Activated CD4-positive, alpha-beta T cell treated with anti-CD3 and anti-CD28 coated beads for 36 hours (primary cell): ENCODE measurements around the gene TEX19. TPM values are rescaled to one million over a fixed set of nuclear protein-coding genes. Genes with fewer than 3 reads are reported as not detected.

Source experiments
- ATAC-seq: fragments of 200-7000 bp; cut with Tn5 transposase; one replicate; pipeline ENCODE4 v1.10.0; 2021; ENCODE audit warnings: mild to moderate bottlenecking, moderate library complexity
- CTCF ChIA-PET: fragments of 350-600 bp; sonication (Branson Sonifier 250); formaldehyde crosslinking; loops from one replicate; lab custom pipeline; 2021; ENCODE audit warnings: antibody characterized with exemption; lab: Charles Lee
- POLR2A ChIA-PET: fragments of 350-600 bp; sonication (Branson Sonifier 250); formaldehyde crosslinking; loops from one replicate; lab custom pipeline; 2021; ENCODE audit warnings: antibody characterized with exemption, inconsistent platforms; lab: Charles Lee
- DNase-seq: peaks from one replicate; pipeline ENCODE4 v3.0.0-alpha.2; 2020
- H3K27ac Mint-ChIP-seq: one replicate; pipeline ENCODE4 v1.8.0; 2021; ENCODE audit warnings: mixed read lengths
- H3K27me3 Mint-ChIP-seq: one replicate; pipeline ENCODE4 v1.8.0; 2021; ENCODE audit warnings: mixed read lengths
- H3K36me3 Mint-ChIP-seq: one replicate; pipeline ENCODE4 v1.8.0; 2021; ENCODE audit warnings: low read depth, mixed read lengths
- H3K4me1 Mint-ChIP-seq: one replicate; pipeline ENCODE4 v1.8.0; 2021; ENCODE audit warnings: mixed read lengths
- H3K4me3 Mint-ChIP-seq: one replicate; pipeline ENCODE4 v1.8.0; 2021; ENCODE audit warnings: mild to moderate bottlenecking, moderate library complexity, mixed read lengths
- H3K9me3 Mint-ChIP-seq: one replicate; pipeline ENCODE4 v1.8.0; 2021; ENCODE audit warnings: low read depth, mixed read lengths
- intact Hi-C, 2 experiments: fragments of 100-400 bp; cut with DNase I in 1 of 2; cut with micrococcal nuclease in 1 of 2; formaldehyde crosslinking; loops; one replicate each; pipeline versions ENCODE4 v1.14.2 to v1.15.1; 2022 to 2024; cut with DNase I, micrococcal nuclease
- total RNA-seq, 2 experiments: library from RNA; stranded (reverse); gene quantifications; one replicate each; pipeline ENCODE4 v1.2.3, GENCODE V29; 2021

Gene TEX19
- total RNA-seq, 2 experiments from 2014 or later, result not detected

GRCh38 chr17:82387705-82388106 lies 28.7 kb downstream of the TEX19 start:
- DNase-seq (no peak), ATAC-seq (no peak)
- Mint-ChIP-seq H3K9me3 (no peaks in the 10 kb centered on the region), H3K27me3 (peaks cover 2% of the 10 kb centered on the region), H3K4me1 (no peaks in the 10 kb centered on the region), H3K27ac (no peak overlapping the region), H3K4me3 (no peak overlapping the region), H3K36me3 (no peaks in the 10 kb centered on the region)
- intact Hi-C loops, result no loop called here
- CTCF ChIA-PET, result no interaction called here
- POLR2A ChIA-PET, result no interaction called here

GRCh38 chr17:82388223-82388921 lies 29.3 kb downstream of the TEX19 start:
- Mint-ChIP-seq H3K27me3 (peaks cover 2% of the 10 kb centered on the region), H3K4me1 (no peaks in the 10 kb centered on the region), H3K4me3 (no peak overlapping the region), H3K27ac (no peak overlapping the region), H3K36me3 (no peaks in the 10 kb centered on the region), H3K9me3 (no peaks in the 10 kb centered on the region)
- ChIA-PET POLR2A (no interaction called here), CTCF (no interaction called here)
- ATAC-seq (no peak), DNase-seq (no peak)
- intact Hi-C loops, result no loop called here

GRCh38 chr17:82388922-82389283 lies 29.9 kb downstream of the TEX19 start:
- intact Hi-C loops, result no loop called here
- POLR2A ChIA-PET, result no interaction called here
- H3K4me3 Mint-ChIP-seq, result no peak overlapping the region
- no peak for DNase-seq
- H3K27me3 Mint-ChIP-seq, result no peaks in the 10 kb centered on the region
- H3K36me3 Mint-ChIP-seq, result peaks cover 2% of the 10 kb centered on the region
- no peak for ATAC-seq
- CTCF ChIA-PET, result interaction anchor here (0.5 kb wide), 1 partner anchor 728 kb away, joined by 3 read pairs; no protein-coding TSS in a partner anchor
- H3K9me3 Mint-ChIP-seq, result no peaks in the 10 kb centered on the region
- no peak overlapping the region for H3K27ac Mint-ChIP-seq
- no peaks in the 10 kb centered on the region for H3K4me1 Mint-ChIP-seq

- intact Hi-C loops, result no loop called here
- no peaks in the 10 kb centered on the region for H3K9me3 Mint-ChIP-seq
- no peak for ATAC-seq
- ChIA-PET POLR2A (no interaction called here), CTCF (interaction anchor here (0.5 kb wide), 1 partner anchor 728 kb away, joined by 3 read pairs; no protein-coding TSS in a partner anchor)
- no peaks in the 10 kb centered on the region for H3K4me1 Mint-ChIP-seq
- no peak overlapping the region for H3K27ac Mint-ChIP-seq
- no peak for DNase-seq
- no peak overlapping the region for H3K4me3 Mint-ChIP-seq
- no peaks in the 10 kb centered on the region for H3K27me3 Mint-ChIP-seq
- peaks cover 4% of the 10 kb centered on the region for H3K36me3 Mint-ChIP-seq
Observed at GRCh38 chr17:82389379-82389778, 30.3 kb downstream of the TEX19 start.

GRCh38 chr17:82390015-82390859 lies 31.2 kb downstream of the TEX19 start:
- H3K4me3 Mint-ChIP-seq, result no peak overlapping the region
- H3K36me3 Mint-ChIP-seq, result peaks cover 8% of the 10 kb centered on the region
- CTCF ChIA-PET, result no interaction called here
- POLR2A ChIA-PET, result no interaction called here
- H3K27me3 Mint-ChIP-seq, result no peaks in the 10 kb centered on the region
- H3K27ac Mint-ChIP-seq, result no peak overlapping the region
- H3K4me1 Mint-ChIP-seq, result no peaks in the 10 kb centered on the region
- intact Hi-C loops, result no loop called here
- H3K9me3 Mint-ChIP-seq, result no peaks in the 10 kb centered on the region
- DNase-seq (no peak), ATAC-seq (no peak)

- ChIA-PET POLR2A (no interaction called here), CTCF (no interaction called here)
- H3K4me3 Mint-ChIP-seq, result no peak overlapping the region
- no peak overlapping the region for H3K27ac Mint-ChIP-seq
- peaks cover 10% of the 10 kb centered on the region for H3K36me3 Mint-ChIP-seq
- ATAC-seq (no peak), DNase-seq (no peak)
- intact Hi-C loops, result no loop called here
- no peaks in the 10 kb centered on the region for H3K27me3 Mint-ChIP-seq
- H3K4me1 Mint-ChIP-seq, result no peaks in the 10 kb centered on the region
- H3K9me3 Mint-ChIP-seq, result no peaks in the 10 kb centered on the region
Observed at GRCh38 chr17:82390860-82391435, 31.9 kb downstream of the TEX19 start.

GRCh38 chr17:82391496-82392066 lies 32.5 kb downstream of the TEX19 start:
- POLR2A ChIA-PET, result no interaction called here
- Mint-ChIP-seq H3K36me3 (peaks cover 10% of the 10 kb centered on the region), H3K9me3 (no peaks in the 10 kb centered on the region), H3K27ac (no peak overlapping the region), H3K4me1 (peaks cover 2% of the 10 kb centered on the region), H3K4me3 (no peak overlapping the region), H3K27me3 (no peaks in the 10 kb centered on the region)
- DNase-seq (no peak), ATAC-seq (no peak)
- intact Hi-C loops, result no loop called here
- CTCF ChIA-PET, result no interaction called here

- Mint-ChIP-seq H3K27me3 (no peaks in the 10 kb centered on the region), H3K4me1 (peaks cover 2% of the 10 kb centered on the region), H3K36me3 (peaks cover 10% of the 10 kb centered on the region), H3K4me3 (no peak overlapping the region), H3K9me3 (no peaks in the 10 kb centered on the region), H3K27ac (no peak overlapping the region)
- POLR2A ChIA-PET, result no interaction called here
- CTCF ChIA-PET, result no interaction called here
- ATAC-seq, result no peak
- intact Hi-C loops, result no loop called here
- no peak for DNase-seq
Observed at GRCh38 chr17:82392209-82392920, 33.3 kb downstream of the TEX19 start.

- CTCF ChIA-PET, result no interaction called here
- H3K36me3 Mint-ChIP-seq, result peaks cover 10% of the 10 kb centered on the region
- POLR2A ChIA-PET, result no interaction called here
Observed at GRCh38 chr17:82392941-82393340, 33.9 kb downstream of the TEX19 start.

GRCh38 chr17:82394278-82394677 lies 35.2 kb downstream of the TEX19 start:
- H3K4me1 Mint-ChIP-seq, result peaks cover 2% of the 10 kb centered on the region
- no peaks in the 10 kb centered on the region for H3K27me3 Mint-ChIP-seq
- no peaks in the 10 kb centered on the region for H3K9me3 Mint-ChIP-seq
- H3K4me3 Mint-ChIP-seq, result no peak overlapping the region
- ChIA-PET CTCF (interaction anchor here (0.7 kb wide), 1 partner anchor 281 kb away, joined by 3 read pairs; no protein-coding TSS in a partner anchor), POLR2A (no interaction called here)
- no peak overlapping the region for H3K27ac Mint-ChIP-seq
- DNase-seq (no peak), ATAC-seq (no peak)
- intact Hi-C loops, result no loop called here
- peaks cover 10% of the 10 kb centered on the region for H3K36me3 Mint-ChIP-seq

More at GRCh38 chr17:82392941-82393340, 33.9 kb downstream of the TEX19 start:
- intact Hi-C loops, result no loop called here
- no peaks in the 10 kb centered on the region for H3K27me3 Mint-ChIP-seq
- no peaks in the 10 kb centered on the region for H3K9me3 Mint-ChIP-seq
- H3K4me1 Mint-ChIP-seq, result peaks cover 2% of the 10 kb centered on the region
- DNase-seq (no peak), ATAC-seq (no peak)
- no peak overlapping the region for H3K4me3 Mint-ChIP-seq
- H3K27ac Mint-ChIP-seq, result no peak overlapping the region
